B cell (primary cell): ENCODE results near the gene PRPSAP1. TPM values are rescaled to one million over a fixed set of nuclear protein-coding genes. Genes with fewer than 3 reads are reported as not detected.
A peak's percentile ranks its signal among the peaks of the same experiment; 100 is the strongest.

ENCODE experiments used
- ATAC-seq: fragments of 200-7000 bp; cut with Tn5 transposase; one replicate; pipeline ENCODE4 v1.10.0; 2021; ENCODE audit warnings: low read depth, mild to moderate bottlenecking, moderate number of reproducible peaks, moderate library complexity
- CTCF ChIA-PET: fragments of 350-600 bp; sonication (Branson Sonifier 250); formaldehyde crosslinking; loops from one replicate; lab custom pipeline; 2021; ENCODE audit warnings: antibody characterized with exemption, inconsistent platforms; lab: Charles Lee
- POLR2A ChIA-PET: fragments of 350-600 bp; sonication (Branson Sonifier 250); formaldehyde crosslinking; loops from one replicate; lab custom pipeline; 2021; ENCODE audit warnings: antibody characterized with exemption; lab: Charles Lee
- DNase-seq: peaks from one replicate; pipeline ENCODE4 v3.0.0; 2013
- H2AFZ ChIP-seq: 2 replicates; pipeline ENCODE4 v1.6.1; 2012; ENCODE audit warnings: mild to moderate bottlenecking, low read depth, low read length; ENCODE audit not compliant: insufficient read depth, poor library complexity, severe bottlenecking
- H3K27ac ChIP-seq, 2 donors: 1 replicate in 1 of 2; 2 replicates in 1 of 2; pipeline ENCODE4 v1.5.1; 2012 to 2013; ENCODE audit warnings: low read length in 2 of 2, mild to moderate bottlenecking in 2 of 2, moderate library complexity in 1 of 2
- H3K27me3 ChIP-seq, 4 experiments: fragments of 200-600 bp in 1 of 4; sonication (generic) in 1 of 4; replicated peaks in 1 of 4; 1 replicate in 2 of 4; 2 replicates in 2 of 4; pipeline versions ENCODE4 v1.6.1 to v1.7.0; 2013 to 2016; ENCODE audit warnings: low read length in 3 of 4, mild to moderate bottlenecking in 2 of 4, mixed read lengths in 1 of 4, moderate library complexity in 1 of 4; ENCODE audit not compliant: insufficient read depth in 4 of 4, control insufficient read depth in 3 of 4; ENCODE audit errors: control extremely low read depth in 1 of 4
- H3K36me3 ChIP-seq, 2 experiments: replicated peaks in 1 of 2; 1 replicate in 1 of 2; 2 replicates in 1 of 2; pipeline versions ENCODE4 v1.6.1 to v1.7.1; 2013; ENCODE audit warnings: low read length in 1 of 2; ENCODE audit not compliant: insufficient read depth in 2 of 2, control insufficient read depth in 1 of 2; ENCODE audit errors: control extremely low read depth in 1 of 2, extremely low read depth in 1 of 2
- H3K4me1 ChIP-seq, 2 donors: fragments of 200-600 bp in 1 of 2; sonication (generic) in 1 of 2; 1 replicate in 1 of 2; 2 replicates in 1 of 2; pipeline versions ENCODE4 v1.5.1 to v1.6.1; 2013 to 2017; ENCODE audit warnings: low read length in 2 of 2; ENCODE audit not compliant: control insufficient read depth in 2 of 2, insufficient read depth in 2 of 2
- H3K4me2 ChIP-seq: replicated peaks from 2 replicates; pipeline ENCODE3; 2012; ENCODE audit warnings: mild to moderate bottlenecking, low read depth, low read length; ENCODE audit not compliant: poor library complexity, severe bottlenecking
- H3K4me3 ChIP-seq, 5 experiments: fragments of 200-600 bp in 1 of 5; sonication (generic) in 1 of 5; 1 replicate in 3 of 5; 2 replicates in 2 of 5; pipeline versions ENCODE4 v1.5.1 to v1.7.0; 2011 to 2016; ENCODE audit warnings: low read length in 4 of 5, mild to moderate bottlenecking in 4 of 5, low read depth in 2 of 5, control low read depth in 1 of 5, moderate library complexity in 1 of 5; ENCODE audit not compliant: insufficient read depth in 1 of 5; ENCODE audit errors: control extremely low read depth in 1 of 5, extremely low read depth in 1 of 5
- H3K79me2 ChIP-seq: fragments of 200-600 bp; sonication (generic); one replicate; pipeline ENCODE4 v1.6.0; 2016; ENCODE audit warnings: low read length; ENCODE audit not compliant: control insufficient read depth, insufficient read depth
- H3K9ac ChIP-seq: fragments of 200-600 bp; sonication (generic); 2 replicates; pipeline ENCODE4 v1.6.1; 2017; ENCODE audit warnings: mild to moderate bottlenecking, low read length, moderate library complexity
- H3K9me3 ChIP-seq, 3 donors: one replicate each; pipeline versions ENCODE4 v1.6.1 to v1.7.1; 2013; ENCODE audit warnings: low read length in 2 of 3; ENCODE audit not compliant: control insufficient read depth in 2 of 3, insufficient read depth in 1 of 3; ENCODE audit errors: control extremely low read depth in 1 of 3
- H4K20me1 ChIP-seq: 2 replicates; pipeline ENCODE4 v1.6.0; 2012; ENCODE audit warnings: mild to moderate bottlenecking, low read length; ENCODE audit not compliant: insufficient read depth, control insufficient read depth, poor library complexity, severe bottlenecking
- H3K27ac Mint-ChIP-seq: one replicate; pipeline ENCODE4 v1.8.0; 2021; ENCODE audit warnings: mixed read lengths
- H3K27me3 Mint-ChIP-seq: one replicate; pipeline ENCODE4 v1.8.0; 2021; ENCODE audit warnings: mixed read lengths
- H3K4me1 Mint-ChIP-seq: one replicate; pipeline ENCODE4 v1.8.0; 2021; ENCODE audit warnings: mixed read lengths
- H3K4me3 Mint-ChIP-seq: one replicate; pipeline ENCODE4 v1.8.0; 2021; ENCODE audit warnings: mixed read lengths
- H3K9me3 Mint-ChIP-seq: one replicate; pipeline ENCODE4 v1.8.0; 2022; ENCODE audit warnings: mixed read lengths; ENCODE audit not compliant: insufficient read depth
- EZH2 ChIP-seq: IDR thresholded peaks from 2 replicates; pipeline ENCODE4 v1.6.1; 2012; ENCODE audit warnings: borderline replicate concordance, low read depth, mild to moderate bottlenecking, moderate library complexity, low read length; ENCODE audit not compliant: insufficient read depth, poor library complexity, severe bottlenecking
- WGBS: methylation state at CpG from one replicate; pipeline ENCODE4 v1.1.5; 2013; ENCODE audit warnings: missing lambda C conversion rate; ENCODE audit not compliant: insufficient coverage; 5-methylcytosine and 5-hydroxymethylcytosine counted together
- intact Hi-C: fragments of 100-400 bp; cut with micrococcal nuclease; formaldehyde crosslinking; loops from one replicate; pipeline ENCODE4 v1.10.0; 2022
- polyA plus RNA-seq: library from polyadenylated mRNA; depleted of rRNA; stranded (reverse); fragments of >200 nt; gene quantifications from 2 replicates; pipeline ENCODE4 v1.2.3, GENCODE V29; 2012
- total RNA-seq, 2 donors: library from RNA; stranded (reverse); fragments of 120-200 nt in 1 of 2; gene quantifications; 1 replicate in 1 of 2; 2 replicates in 1 of 2; pipeline versions ENCODE4 v1.2.3 to v1.2.4, GENCODE V29; 2013 to 2022
- TF ChIP-seq, protein P1 (sequence below): fragments of 200-600 bp; IDR thresholded peaks from one replicate; pipeline ENCODE4 v1.8.0; 2022; ENCODE audit warnings: antibody characterized with exemption, mild to moderate bottlenecking

The PRPSAP1 gene
- total and polyA plus RNA-seq, 2 donors (not counting 1 experiment from before 2014, with no cell fraction given) = 45.5 to 61.4 TPM

DNA sequence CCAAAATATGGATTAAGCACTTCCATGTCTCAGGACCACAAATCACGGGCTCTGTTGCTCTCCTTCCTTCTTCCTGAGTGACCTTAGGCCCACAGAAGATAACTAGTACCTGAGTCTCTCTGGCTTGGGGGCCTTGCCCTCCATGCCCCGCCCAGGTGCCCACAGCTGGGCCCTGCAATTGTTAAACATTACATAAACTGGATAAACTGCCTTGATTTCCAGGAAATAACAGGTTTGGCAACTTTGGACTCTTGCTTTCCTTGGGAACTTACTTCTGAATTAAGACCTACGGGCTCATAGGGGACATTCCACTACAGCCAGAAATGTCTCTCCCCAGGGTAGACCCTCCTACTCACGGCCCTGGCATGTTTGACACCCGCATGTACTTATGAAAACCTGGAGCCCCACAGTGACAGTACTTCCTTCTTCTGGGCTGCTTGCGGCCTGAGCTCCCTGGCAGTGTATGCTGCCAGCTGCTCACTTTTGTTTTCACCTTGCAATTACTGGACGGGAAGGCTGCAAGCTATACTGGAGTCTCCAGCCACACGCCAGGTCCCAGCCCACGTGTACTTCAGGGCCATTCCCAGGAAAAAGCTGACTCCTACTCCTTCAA is 90.9 kb downstream of the PRPSAP1 start:
- ChIA-PET POLR2A (interaction anchor here (0.5 to 3.3 kb wide), 6 partner anchors 11 to 706 kb away, joined by 3 to 44 read pairs (median 4); no protein-coding TSS in a partner anchor), CTCF (interaction anchor here (0.8 to 8.2 kb wide), 10 partner anchors 11 to 142 kb away, joined by 3 to 66 read pairs (median 6); no protein-coding TSS in a partner anchor)
- peaks cover 64% of the 10 kb centered on the region for H3K4me1 Mint-ChIP-seq
- peak overlapping the region; percentile 81 for H3K4me3 Mint-ChIP-seq
- TF ChIP-seq EZH2 = no peak
- TF ChIP-seq, protein P1, sequence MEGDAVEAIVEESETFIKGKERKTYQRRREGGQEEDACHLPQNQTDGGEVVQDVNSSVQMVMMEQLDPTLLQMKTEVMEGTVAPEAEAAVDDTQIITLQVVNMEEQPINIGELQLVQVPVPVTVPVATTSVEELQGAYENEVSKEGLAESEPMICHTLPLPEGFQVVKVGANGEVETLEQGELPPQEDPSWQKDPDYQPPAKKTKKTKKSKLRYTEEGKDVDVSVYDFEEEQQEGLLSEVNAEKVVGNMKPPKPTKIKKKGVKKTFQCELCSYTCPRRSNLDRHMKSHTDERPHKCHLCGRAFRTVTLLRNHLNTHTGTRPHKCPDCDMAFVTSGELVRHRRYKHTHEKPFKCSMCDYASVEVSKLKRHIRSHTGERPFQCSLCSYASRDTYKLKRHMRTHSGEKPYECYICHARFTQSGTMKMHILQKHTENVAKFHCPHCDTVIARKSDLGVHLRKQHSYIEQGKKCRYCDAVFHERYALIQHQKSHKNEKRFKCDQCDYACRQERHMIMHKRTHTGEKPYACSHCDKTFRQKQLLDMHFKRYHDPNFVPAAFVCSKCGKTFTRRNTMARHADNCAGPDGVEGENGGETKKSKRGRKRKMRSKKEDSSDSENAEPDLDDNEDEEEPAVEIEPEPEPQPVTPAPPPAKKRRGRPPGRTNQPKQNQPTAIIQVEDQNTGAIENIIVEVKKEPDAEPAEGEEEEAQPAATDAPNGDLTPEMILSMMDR = no peak
- peak; percentile 75 for DNase-seq
- Histone ChIP-seq H3K4me2 (peak overlapping the region; percentile 50), H3K27ac (peak overlapping the region; percentile 46 to 55), H3K27me3 (no peaks in the 10 kb centered on the region), H3K9me3 (no peaks in the 10 kb centered on the region), H3K4me1 (peaks cover 66 to 72% of the 10 kb centered on the region in 2 donors), H3K79me2 (peaks cover 28% of the 10 kb centered on the region), H3K4me3 (peak overlapping the region in 1 of 5 experiments; percentile 2), H3K9ac (no peak overlapping the region), H4K20me1 (peaks cover 10% of the 10 kb centered on the region), H2AFZ (peak overlapping the region; percentile 51), H3K36me3 (peaks cover 0 to 4% of the 10 kb centered on the region in 2 experiments)
- H3K27me3 Mint-ChIP-seq = no peaks in the 10 kb centered on the region
- intact Hi-C loops = loop anchor here (2.0 to 10.0 kb wide), 3 partner anchors 14 to 358 kb away; partner anchors contain the start of gene MRPL38
- no peak for ATAC-seq
- H3K9me3 Mint-ChIP-seq = no peaks in the 10 kb centered on the region
- H3K27ac Mint-ChIP-seq = peak overlapping the region; percentile 92
- 23% methylated on average over 7 of the region's 9 CpGs for WGBS
